ENCODE results near the gene COL4A4.

DNA sequence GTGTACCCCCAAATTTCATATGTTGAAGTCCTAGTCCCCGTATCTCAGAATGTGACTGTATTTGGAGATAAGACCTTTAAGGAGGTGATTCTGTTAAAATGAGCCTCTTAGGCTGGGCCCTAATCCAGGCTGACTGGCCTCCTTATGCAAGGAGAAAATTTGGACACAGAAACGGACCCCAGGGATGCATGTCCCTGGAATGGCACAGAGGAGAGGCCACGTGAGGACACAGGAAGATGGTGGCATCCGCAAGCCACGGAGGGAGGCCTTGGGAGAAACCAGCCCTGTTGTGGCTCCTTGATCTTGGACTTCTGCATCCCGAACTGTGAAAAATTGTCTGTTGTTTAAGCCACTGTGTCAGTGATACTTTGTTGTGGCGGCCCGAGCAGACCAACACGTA lies 150.7 kb downstream of the COL4A4 start:
- TF ChIP-seq, protein P1, sequence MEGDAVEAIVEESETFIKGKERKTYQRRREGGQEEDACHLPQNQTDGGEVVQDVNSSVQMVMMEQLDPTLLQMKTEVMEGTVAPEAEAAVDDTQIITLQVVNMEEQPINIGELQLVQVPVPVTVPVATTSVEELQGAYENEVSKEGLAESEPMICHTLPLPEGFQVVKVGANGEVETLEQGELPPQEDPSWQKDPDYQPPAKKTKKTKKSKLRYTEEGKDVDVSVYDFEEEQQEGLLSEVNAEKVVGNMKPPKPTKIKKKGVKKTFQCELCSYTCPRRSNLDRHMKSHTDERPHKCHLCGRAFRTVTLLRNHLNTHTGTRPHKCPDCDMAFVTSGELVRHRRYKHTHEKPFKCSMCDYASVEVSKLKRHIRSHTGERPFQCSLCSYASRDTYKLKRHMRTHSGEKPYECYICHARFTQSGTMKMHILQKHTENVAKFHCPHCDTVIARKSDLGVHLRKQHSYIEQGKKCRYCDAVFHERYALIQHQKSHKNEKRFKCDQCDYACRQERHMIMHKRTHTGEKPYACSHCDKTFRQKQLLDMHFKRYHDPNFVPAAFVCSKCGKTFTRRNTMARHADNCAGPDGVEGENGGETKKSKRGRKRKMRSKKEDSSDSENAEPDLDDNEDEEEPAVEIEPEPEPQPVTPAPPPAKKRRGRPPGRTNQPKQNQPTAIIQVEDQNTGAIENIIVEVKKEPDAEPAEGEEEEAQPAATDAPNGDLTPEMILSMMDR (IDR thresholded peaks at IDR 0.05 in 8 of 11, conservative IDR thresholded peaks at IDR 0.05 in 3 of 11): no peak
- TF ChIP-seq POLR2A (IDR thresholded peaks at IDR 0.05): no peak
- TF ChIP-seq POLR2AphosphoS5 (IDR thresholded peaks at IDR 0.05): no peak

Data from spleen (tissue), 7 donors.